Chondrocyte (in vitro differentiated cells): Measurements from ENCODE around the gene DENND11. TPM values are rescaled to one million over a fixed set of nuclear protein-coding genes. Genes with fewer than 3 reads are reported as not detected.

ENCODE experiments used
- DNase-seq: peaks from one replicate; pipeline ENCODE4 v3.0.0; 2021; ENCODE audit warnings: mixed read lengths, low spot score
- H3K27ac Mint-ChIP-seq: one replicate; pipeline ENCODE4 v1.8.0; 2021; ENCODE audit warnings: mild to moderate bottlenecking, moderate library complexity, mixed read lengths; ENCODE audit not compliant: unreplicated experiment
- H3K27me3 Mint-ChIP-seq: 2 replicates; pipeline ENCODE4 v1.8.0; 2021; ENCODE audit warnings: low read depth, mixed read lengths
- H3K36me3 Mint-ChIP-seq: 2 replicates; pipeline ENCODE4 v1.8.0; 2021; ENCODE audit warnings: low read depth, mixed read lengths
- H3K4me1 Mint-ChIP-seq: 2 replicates; pipeline ENCODE4 v1.8.0; 2021; ENCODE audit warnings: low read depth, mild to moderate bottlenecking, mixed read lengths
- H3K4me3 Mint-ChIP-seq: one replicate; pipeline ENCODE4 v1.8.0; 2021; ENCODE audit warnings: mild to moderate bottlenecking, moderate library complexity, mixed read lengths; ENCODE audit not compliant: unreplicated experiment
- H3K9me3 Mint-ChIP-seq: 2 replicates; pipeline ENCODE4 v1.8.0; 2021; ENCODE audit warnings: low read depth, mixed read lengths
- total RNA-seq: library from RNA; stranded (reverse); gene quantifications from 3 replicates; pipeline ENCODE4 v1.2.1, GENCODE V29; 2021
- TF ChIP-seq, protein P1 (sequence below): fragments of 200-600 bp; sonication (generic); IDR thresholded peaks from 2 replicates; pipeline ENCODE4 v1.5.0; 2021; ENCODE audit warnings: antibody characterized with exemption, mild to moderate bottlenecking, moderate library complexity

Gene DENND11
- total RNA-seq, 1 donor from 2014 or later: 8.5 TPM

- H3K4me1 Mint-ChIP-seq: peaks cover 14% of the 10 kb centered on the region
- DNase-seq: no peak
- no peaks in the 10 kb centered on the region for H3K9me3 Mint-ChIP-seq
- H3K27me3 Mint-ChIP-seq: no peaks in the 10 kb centered on the region
- H3K36me3 Mint-ChIP-seq: peaks cover 2% of the 10 kb centered on the region
- TF ChIP-seq, protein P1, sequence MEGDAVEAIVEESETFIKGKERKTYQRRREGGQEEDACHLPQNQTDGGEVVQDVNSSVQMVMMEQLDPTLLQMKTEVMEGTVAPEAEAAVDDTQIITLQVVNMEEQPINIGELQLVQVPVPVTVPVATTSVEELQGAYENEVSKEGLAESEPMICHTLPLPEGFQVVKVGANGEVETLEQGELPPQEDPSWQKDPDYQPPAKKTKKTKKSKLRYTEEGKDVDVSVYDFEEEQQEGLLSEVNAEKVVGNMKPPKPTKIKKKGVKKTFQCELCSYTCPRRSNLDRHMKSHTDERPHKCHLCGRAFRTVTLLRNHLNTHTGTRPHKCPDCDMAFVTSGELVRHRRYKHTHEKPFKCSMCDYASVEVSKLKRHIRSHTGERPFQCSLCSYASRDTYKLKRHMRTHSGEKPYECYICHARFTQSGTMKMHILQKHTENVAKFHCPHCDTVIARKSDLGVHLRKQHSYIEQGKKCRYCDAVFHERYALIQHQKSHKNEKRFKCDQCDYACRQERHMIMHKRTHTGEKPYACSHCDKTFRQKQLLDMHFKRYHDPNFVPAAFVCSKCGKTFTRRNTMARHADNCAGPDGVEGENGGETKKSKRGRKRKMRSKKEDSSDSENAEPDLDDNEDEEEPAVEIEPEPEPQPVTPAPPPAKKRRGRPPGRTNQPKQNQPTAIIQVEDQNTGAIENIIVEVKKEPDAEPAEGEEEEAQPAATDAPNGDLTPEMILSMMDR: no peak
- H3K27ac Mint-ChIP-seq: no peak within 1 kb of the TSS
- H3K4me3 Mint-ChIP-seq: no peak within 1 kb of the TSS
Measured at GRCh38 chr7:141708351-141708750, 6.4 kb upstream of the DENND11 start, which contains the start of gene WEE2. Gene WEE2 (plus strand): TSS chr7:141708353. CDS start chr7:141708759, 406 bp downstream.

GRCh38 chr7:141706239-141707064 is 4.5 kb upstream of the DENND11 start:
- Mint-ChIP-seq H3K27ac (no peak overlapping the region), H3K4me3 (no peak overlapping the region), H3K4me1 (peaks cover 18% of the 10 kb centered on the region), H3K27me3 (no peaks in the 10 kb centered on the region), H3K36me3 (peaks cover 2% of the 10 kb centered on the region), H3K9me3 (no peaks in the 10 kb centered on the region)
- TF ChIP-seq, protein P1: no peak
- DNase-seq: no peak

- peaks cover 29% of the 10 kb centered on the region for H3K4me1 Mint-ChIP-seq
- peak overlapping the region; percentile 62 for H3K27ac Mint-ChIP-seq
- TF ChIP-seq, protein P1: no peak
- H3K36me3 Mint-ChIP-seq: peaks cover 2% of the 10 kb centered on the region
- no peak for DNase-seq
- no peak overlapping the region for H3K4me3 Mint-ChIP-seq
- no peaks in the 10 kb centered on the region for H3K9me3 Mint-ChIP-seq
- H3K27me3 Mint-ChIP-seq: no peaks in the 10 kb centered on the region
Measured at GRCh38 chr7:141704741-141705140, 2.8 kb upstream of the DENND11 start.

DNA sequence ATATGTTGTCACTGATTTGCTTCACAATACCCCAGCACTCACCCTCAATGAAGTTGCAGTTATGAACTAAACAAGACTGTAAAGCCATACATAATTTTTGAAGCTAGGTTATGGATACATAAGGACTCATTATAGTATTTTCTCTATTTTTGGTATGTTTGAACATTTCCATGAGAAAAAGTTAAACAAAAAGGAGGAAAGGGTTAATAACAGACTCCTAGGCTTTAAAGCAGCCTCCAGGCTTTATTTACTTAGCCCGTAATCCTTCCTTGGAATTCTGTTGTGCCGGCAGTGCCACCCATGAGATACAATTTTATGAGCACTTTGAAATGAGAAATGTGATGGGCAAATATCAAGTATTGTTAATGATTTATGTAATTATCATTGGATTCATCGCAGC is 2.1 kb upstream of the DENND11 start:
- no peaks in the 10 kb centered on the region for H3K9me3 Mint-ChIP-seq
- DNase-seq: no peak
- peaks cover 31% of the 10 kb centered on the region for H3K4me1 Mint-ChIP-seq
- TF ChIP-seq, protein P1: no peak
- H3K27me3 Mint-ChIP-seq: no peaks in the 10 kb centered on the region
- peaks cover 2% of the 10 kb centered on the region for H3K36me3 Mint-ChIP-seq
- no peak overlapping the region for H3K4me3 Mint-ChIP-seq
- H3K27ac Mint-ChIP-seq: no peak overlapping the region

- no peak overlapping the region for H3K27ac Mint-ChIP-seq
- H3K4me1 Mint-ChIP-seq: peaks cover 31% of the 10 kb centered on the region
- no peak overlapping the region for H3K4me3 Mint-ChIP-seq
- H3K27me3 Mint-ChIP-seq: no peaks in the 10 kb centered on the region
- H3K36me3 Mint-ChIP-seq: peaks cover 2% of the 10 kb centered on the region
- no peak for DNase-seq
- H3K9me3 Mint-ChIP-seq: no peaks in the 10 kb centered on the region
- TF ChIP-seq, protein P1: no peak
Measured at GRCh38 chr7:141702892-141703291, 926 bp upstream of the DENND11 start.
